ENCODE data around the gene PRUNE2. TPM values are rescaled to one million over a fixed set of nuclear protein-coding genes. Genes with fewer than 3 reads are reported as not detected.

Gene PRUNE2
- total and polyA plus RNA-seq, 9 of the 15 experiments (the other 6 are each of a cell fraction or from before 2014, with no cell fraction given): 0.05 to 0.45 (median 0.18) TPM; not detected in 1

GRCh38 chr9:76900884-76901440, 5.0 kb downstream of the PRUNE2 start:
- no peaks in the 10 kb centered on the region for H3K9me1 ChIP-seq (ENCODE audit: control insufficient read depth, insufficient read depth, low read length)
- H3K4me1 ChIP-seq (replicated peaks in 1 of 2; ENCODE audit: control insufficient read depth in 2 of 2, insufficient read depth in 2 of 2, low read length in 2 of 2): peaks cover 0 to 1% of the 10 kb centered on the region in 2 experiments; a peak in 1 of 5 replicates
- FAIRE-seq: no peak
- H2AFZ ChIP-seq (ENCODE audit: low read depth, low read length): no peak overlapping the region
- ATAC-seq: no peak
- H3K27me3 ChIP-seq (ENCODE audit: control insufficient read depth in 2 of 2, insufficient read depth in 2 of 2, low read length in 2 of 2): peaks cover 0 to 4% of the 10 kb centered on the region in 2 experiments; a peak in 1 of 5 replicates
- intact Hi-C loops (cut with micrococcal nuclease) (no loop called here), in situ Hi-C loops (cut with MboI) (no loop called here)
- no peaks in the 10 kb centered on the region for H4K20me1 ChIP-seq (replicated peaks; ENCODE audit: control insufficient read depth, insufficient read depth, low read length)
- no peaks in the 10 kb centered on the region for H3K36me3 ChIP-seq (ENCODE audit: control insufficient read depth, insufficient read depth, low read length)
- no TSS peak for BruUV-seq (replicated peaks)
- H3K4me2 ChIP-seq (ENCODE audit: insufficient read depth, low read length): no peak overlapping the region
- DNase-seq (ENCODE audit: extremely low read depth in 1 of 4, low spot score in 3 of 4): no peak
- no peak overlapping the region for H3K27ac ChIP-seq (ENCODE audit: extremely low read depth, low read depth, low read length)
- H3K9ac ChIP-seq (ENCODE audit: insufficient read depth in 1 of 2, low read depth in 2 of 2, low read length in 2 of 2): no peak overlapping the region
- H3K79me2 ChIP-seq (ENCODE audit: control insufficient read depth, insufficient read depth, low read length): no peaks in the 10 kb centered on the region
- TF ChIP-seq GTF2A2 (tag; IDR thresholded peaks at IDR 0.05) (no peak), YBX1 (IDR thresholded peaks at IDR 0.05) (no peak), CTBP1 (IDR thresholded peaks at IDR 0.05; ENCODE audit: borderline replicate concordance) (no peak), CEBPZ (IDR thresholded peaks at IDR 0.05; ENCODE audit: borderline replicate concordance, low read depth, low read length) (no peak), ZC3H4 (CRISPR knock-in tag; IDR thresholded peaks at IDR 0.05; ENCODE audit: borderline replicate concordance) (no peak), SRSF1 (IDR thresholded peaks at IDR 0.05; ENCODE audit: low read depth, low read length) (no peak), DPF2 (IDR thresholded peaks at IDR 0.05) (no peak), PKNOX1 (IDR thresholded peaks at IDR 0.05) (no peak), RBM15 (IDR thresholded peaks at IDR 0.05; ENCODE audit: insufficient read depth, low read length) (no peak), NR0B1 (IDR thresholded peaks at IDR 0.05; ENCODE audit: partially characterized antibody) (no peak), ZNF41 (CRISPR knock-in tag; conservative IDR thresholded peaks at IDR 0.05) (no peak), KLF10 (CRISPR knock-in tag; IDR thresholded peaks at IDR 0.05) (no peak)
- ChIA-PET CTCF (ENCODE audit: low intra/inter-chr PET ratio) (no interaction called here), POLR2A (no interaction called here)
- H3K9me3 ChIP-seq (replicated peaks; ENCODE audit: control insufficient read depth, insufficient read depth, low read depth, low read length): no peaks in the 10 kb centered on the region
- 0% methylated on average over 3 of the region's 3 CpGs for WGBS (ENCODE audit: insufficient coverage, low coverage, missing lambda C conversion rate)
- H3K4me3 ChIP-seq: no peak overlapping the region

All from K562 (cell line).